Smooth muscle cell (in vitro differentiated cells): ENCODE measurements around the gene OR8G1. TPM values are rescaled to one million over a fixed set of nuclear protein-coding genes. Genes with fewer than 3 reads are reported as not detected.

Experiments used
- DNase-seq: peaks from one replicate; lab custom pipeline; 2025; ENCODE audit not compliant: unreplicated experiment; lab: John Stamatoyannopoulos, UW
- H2AFZ ChIP-seq: fragments of 200-600 bp; sonication (generic); 2 replicates; pipeline ENCODE4 v1.6.0; 2016; ENCODE audit warnings: antibody characterized with exemption, low read depth, mild to moderate bottlenecking
- H3F3A ChIP-seq: fragments of 200-600 bp; sonication (generic); 2 replicates; pipeline ENCODE4 v1.6.0; 2017; ENCODE audit warnings: antibody characterized with exemption, low read depth
- H3K27ac ChIP-seq: fragments of 200-600 bp; sonication (generic); 2 replicates; pipeline ENCODE4 v1.5.1; 2016; ENCODE audit warnings: low read depth, mild to moderate bottlenecking
- H3K27me3 ChIP-seq: fragments of 200-600 bp; sonication (generic); 2 replicates; pipeline ENCODE4 v1.6.1; 2016; ENCODE audit warnings: low read depth, mild to moderate bottlenecking
- H3K36me3 ChIP-seq: fragments of 200-600 bp; sonication (generic); 2 replicates; pipeline ENCODE4 v1.5.1; 2016; ENCODE audit warnings: low read depth
- H3K4me1 ChIP-seq: fragments of 200-600 bp; sonication (generic); 2 replicates; pipeline ENCODE4 v1.5.1; 2016; ENCODE audit warnings: low read depth
- H3K4me2 ChIP-seq: fragments of 200-600 bp; sonication (generic); 2 replicates; pipeline ENCODE4 v1.6.0; 2016; ENCODE audit warnings: mild to moderate bottlenecking
- H3K4me3 ChIP-seq: fragments of 200-600 bp; sonication (generic); 2 replicates; pipeline ENCODE4 v1.5.1; 2016; ENCODE audit warnings: mild to moderate bottlenecking
- H3K79me2 ChIP-seq: fragments of 200-600 bp; sonication (generic); 2 replicates; pipeline ENCODE4 v1.6.0; 2016; ENCODE audit warnings: low read depth, mild to moderate bottlenecking
- H3K9ac ChIP-seq: fragments of 200-600 bp; sonication (generic); 2 replicates; pipeline ENCODE4 v1.6.0; 2016; ENCODE audit warnings: low read depth
- H3K9me3 ChIP-seq: fragments of 200-600 bp; sonication (generic); replicated peaks from 2 replicates; pipeline ENCODE4 v1.5.1; 2016; ENCODE audit warnings: low read depth
- H4K20me1 ChIP-seq: fragments of 200-600 bp; sonication (generic); 2 replicates; pipeline ENCODE4 v1.6.0; 2016; ENCODE audit warnings: low read depth
- CTCF ChIP-seq: fragments of 200-600 bp; sonication (generic); IDR thresholded peaks from 2 replicates; pipeline ENCODE4 v1.5.1; 2017; ENCODE audit warnings: borderline replicate concordance, mild to moderate bottlenecking, antibody characterized with exemption; ENCODE audit not compliant: insufficient read depth, poor library complexity, severe bottlenecking
- WGBS: methylation state at CpG from one replicate; pipeline ENCODE4 v1.1.7; 2016; ENCODE audit warnings: low lambda C conversion rate; 5-methylcytosine and 5-hydroxymethylcytosine counted together
- polyA plus RNA-seq: library from polyadenylated mRNA; unstranded; fragments of >200 nt; fragmentation: Nextera tagmentation; extraction: Ambion mirVana; gene quantifications from 2 replicates; pipeline ENCODE4 v1.2.1, GENCODE V29; 2016
- total RNA-seq: library from RNA; depleted of rRNA; stranded (reverse); fragments of >200 nt; gene quantifications from 2 replicates; pipeline ENCODE4 v1.2.3, GENCODE V29; 2014

Gene OR8G1
- total and polyA plus RNA-seq, 2 experiments from 2014 or later: not detected

DNA sequence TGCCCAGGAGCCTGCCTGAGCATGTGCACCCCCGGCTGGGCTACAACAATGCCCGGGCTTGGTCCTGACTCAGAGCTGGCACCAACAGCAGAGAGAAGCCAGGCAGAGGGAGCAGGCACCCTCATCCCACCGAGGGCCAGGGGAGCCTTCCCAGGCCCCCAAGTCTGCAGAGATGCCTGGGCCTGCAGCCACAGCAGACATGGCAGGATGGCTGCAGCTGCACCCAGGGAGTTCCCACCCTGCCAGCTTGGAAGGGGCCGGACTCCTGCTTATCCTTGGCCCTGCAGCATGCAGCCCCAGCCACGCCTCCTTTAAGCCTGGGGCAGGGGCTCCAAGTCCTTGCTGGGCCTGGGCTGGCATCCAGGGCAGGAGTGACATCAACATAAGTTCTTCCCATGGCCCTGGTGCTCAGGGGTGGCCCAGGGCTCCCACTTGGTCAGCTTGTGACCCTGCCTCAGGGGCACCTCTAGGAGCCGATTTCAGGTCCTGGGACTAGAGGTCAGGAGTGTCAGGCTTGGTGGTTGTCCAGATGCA is 31.0 kb upstream of the OR8G1 start:
- WGBS: 95% methylated on average over 6 of the region's 6 CpGs
- H3K27me3 ChIP-seq: no peaks in the 10 kb centered on the region
- no peak for DNase-seq
- no peak overlapping the region for H3K4me2 ChIP-seq
- H3K4me1 ChIP-seq: no peaks in the 10 kb centered on the region
- no peak overlapping the region for H3K27ac ChIP-seq
- H3K79me2 ChIP-seq: no peaks in the 10 kb centered on the region
- no peak overlapping the region for H2AFZ ChIP-seq
- no peak overlapping the region for H3K9ac ChIP-seq
- TF ChIP-seq CTCF: no peak
- H3K36me3 ChIP-seq: no peaks in the 10 kb centered on the region
- no peaks in the 10 kb centered on the region for H3F3A ChIP-seq
- no peak overlapping the region for H3K4me3 ChIP-seq
- H4K20me1 ChIP-seq: no peaks in the 10 kb centered on the region
- H3K9me3 ChIP-seq: no peaks in the 10 kb centered on the region

GRCh38 chr11:124210421-124210820 is 30.5 kb upstream of the OR8G1 start:
- Histone ChIP-seq H2AFZ (no peak overlapping the region), H3K27me3 (no peaks in the 10 kb centered on the region), H4K20me1 (no peaks in the 10 kb centered on the region), H3K36me3 (no peaks in the 10 kb centered on the region), H3K4me1 (no peaks in the 10 kb centered on the region), H3K4me3 (no peak overlapping the region), H3K27ac (no peak overlapping the region), H3K79me2 (no peaks in the 10 kb centered on the region), H3F3A (no peaks in the 10 kb centered on the region), H3K9ac (no peak overlapping the region), H3K9me3 (no peaks in the 10 kb centered on the region), H3K4me2 (no peak overlapping the region)
- 93% methylated on average over 5 of the region's 5 CpGs for WGBS
- no peak for TF ChIP-seq CTCF
- DNase-seq: no peak

- Histone ChIP-seq H3K27me3 (no peaks in the 10 kb centered on the region), H3K4me2 (no peak overlapping the region), H2AFZ (no peak overlapping the region), H3F3A (no peaks in the 10 kb centered on the region), H3K4me1 (no peaks in the 10 kb centered on the region), H3K4me3 (no peak overlapping the region), H3K9me3 (no peaks in the 10 kb centered on the region), H3K36me3 (no peaks in the 10 kb centered on the region), H3K9ac (no peak overlapping the region), H4K20me1 (no peaks in the 10 kb centered on the region), H3K27ac (no peak overlapping the region), H3K79me2 (no peaks in the 10 kb centered on the region)
- TF ChIP-seq CTCF: no peak
- DNase-seq: no peak
Observed at GRCh38 chr11:124211321-124211720, 29.6 kb upstream of the OR8G1 start.

DNA sequence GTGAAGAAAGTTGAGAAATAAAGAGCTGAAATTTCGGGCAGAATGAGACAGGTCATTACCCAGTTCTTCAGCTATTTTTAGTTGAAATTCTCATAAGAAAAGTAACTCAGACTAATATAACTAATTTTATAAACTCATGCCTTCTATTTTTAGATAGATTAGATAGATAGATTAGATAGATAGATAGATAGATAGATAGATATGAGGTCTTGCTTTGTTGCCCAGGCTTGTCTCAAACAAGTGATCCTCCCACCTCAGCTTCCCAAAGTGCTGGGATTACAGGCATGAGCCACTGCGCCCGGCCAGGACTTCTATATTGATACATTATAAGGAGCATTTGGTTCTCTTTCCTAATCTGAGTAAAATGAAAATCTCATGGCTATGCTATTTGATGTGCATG is 26.9 kb upstream of the OR8G1 start:
- no peaks in the 10 kb centered on the region for H3K36me3 ChIP-seq
- H3K27ac ChIP-seq: no peak overlapping the region
- H3K9ac ChIP-seq: no peak overlapping the region
- H3K9me3 ChIP-seq: no peaks in the 10 kb centered on the region
- H3K27me3 ChIP-seq: no peaks in the 10 kb centered on the region
- no peak for DNase-seq
- H2AFZ ChIP-seq: no peak overlapping the region
- H3K4me3 ChIP-seq: no peak overlapping the region
- H3K4me1 ChIP-seq: no peaks in the 10 kb centered on the region
- no peak overlapping the region for H3K4me2 ChIP-seq
- no peaks in the 10 kb centered on the region for H3K79me2 ChIP-seq
- H4K20me1 ChIP-seq: no peaks in the 10 kb centered on the region
- H3F3A ChIP-seq: no peaks in the 10 kb centered on the region
- TF ChIP-seq CTCF: no peak
- WGBS: 91% methylated on average over 3 of the region's 3 CpGs
